Activated naive CD4-positive, alpha-beta T cell treated with anti-CD3 and anti-CD28 coated beads, Interleukin-2, amount 10 ng/mL, durations not matched to agents 7 days and 5 days (primary cell): ENCODE data around the gene RBSN.
A peak's percentile ranks its signal among the peaks of the same experiment; 100 is the strongest.

ENCODE experiments used
- CTCF ChIA-PET: fragments of 350-600 bp; sonication (Branson Sonifier 250); formaldehyde crosslinking; loops from one replicate; lab custom pipeline; 2021; ENCODE audit warnings: antibody characterized with exemption; lab: Charles Lee
- DNase-seq: peaks from one replicate; pipeline ENCODE4 v3.0.0-alpha.2; 2020
- H3K27ac Mint-ChIP-seq: one replicate; pipeline ENCODE4 v1.8.0; 2021; ENCODE audit warnings: mild to moderate bottlenecking, moderate library complexity, mixed read lengths
- H3K27me3 Mint-ChIP-seq: one replicate; pipeline ENCODE4 v1.8.0; 2021; ENCODE audit warnings: mild to moderate bottlenecking, mixed read lengths
- H3K36me3 Mint-ChIP-seq: one replicate; pipeline ENCODE4 v1.8.0; 2021; ENCODE audit warnings: mixed read lengths
- H3K4me1 Mint-ChIP-seq: one replicate; pipeline ENCODE4 v1.8.0; 2021; ENCODE audit warnings: mixed read lengths
- H3K4me3 Mint-ChIP-seq: one replicate; pipeline ENCODE4 v1.8.0; 2021; ENCODE audit warnings: mild to moderate bottlenecking, moderate library complexity, mixed read lengths
- H3K9me3 Mint-ChIP-seq: one replicate; pipeline ENCODE4 v1.8.0; 2021; ENCODE audit warnings: mixed read lengths

The RBSN gene

GRCh38 chr3:15043408-15044171 is 55.4 kb downstream of the RBSN start:
- DNase-seq, result no peak
- H3K36me3 Mint-ChIP-seq, result peaks cover 64% of the 10 kb centered on the region
- CTCF ChIA-PET, result no interaction called here
- no peaks in the 10 kb centered on the region for H3K27me3 Mint-ChIP-seq
- H3K27ac Mint-ChIP-seq, result peak overlapping the region; percentile 24
- H3K4me1 Mint-ChIP-seq, result peaks cover 19% of the 10 kb centered on the region
- H3K9me3 Mint-ChIP-seq, result no peaks in the 10 kb centered on the region
- H3K4me3 Mint-ChIP-seq, result no peak overlapping the region

GRCh38 chr3:15042936-15043335 is 56.0 kb downstream of the RBSN start:
- Mint-ChIP-seq H3K9me3 (no peaks in the 10 kb centered on the region), H3K4me3 (no peak overlapping the region), H3K4me1 (peaks cover 19% of the 10 kb centered on the region), H3K27ac (no peak overlapping the region), H3K36me3 (peaks cover 65% of the 10 kb centered on the region), H3K27me3 (no peaks in the 10 kb centered on the region)
- CTCF ChIA-PET, result no interaction called here
- DNase-seq, result no peak

GRCh38 chr3:15041950-15042349 is 57.0 kb downstream of the RBSN start:
- peaks cover 19% of the 10 kb centered on the region for H3K4me1 Mint-ChIP-seq
- H3K9me3 Mint-ChIP-seq, result no peaks in the 10 kb centered on the region
- CTCF ChIA-PET, result interaction anchor here (0.7 kb wide), 1 partner anchor 66 kb away, joined by 3 read pairs; no protein-coding TSS in a partner anchor
- DNase-seq, result no peak
- no peaks in the 10 kb centered on the region for H3K27me3 Mint-ChIP-seq
- no peak overlapping the region for H3K27ac Mint-ChIP-seq
- peaks cover 68% of the 10 kb centered on the region for H3K36me3 Mint-ChIP-seq
- H3K4me3 Mint-ChIP-seq, result no peak overlapping the region

- DNase-seq, result no peak
- Mint-ChIP-seq H3K27me3 (no peaks in the 10 kb centered on the region), H3K4me3 (no peak overlapping the region), H3K36me3 (peaks cover 58% of the 10 kb centered on the region), H3K4me1 (peaks cover 19% of the 10 kb centered on the region), H3K9me3 (no peaks in the 10 kb centered on the region), H3K27ac (peak overlapping the region; percentile 20)
- CTCF ChIA-PET, result interaction anchor here (1.2 kb wide), 1 partner anchor 8 kb away, joined by 3 read pairs; no protein-coding TSS in a partner anchor
These were observed 58.1 kb downstream of the RBSN start for GRCh38 chr3:15040844-15041243.

GRCh38 chr3:15038306-15038705 is 60.6 kb downstream of the RBSN start:
- H3K9me3 Mint-ChIP-seq, result no peaks in the 10 kb centered on the region
- no peak for DNase-seq
- H3K27ac Mint-ChIP-seq, result no peak overlapping the region
- H3K27me3 Mint-ChIP-seq, result no peaks in the 10 kb centered on the region
- peaks cover 52% of the 10 kb centered on the region for H3K36me3 Mint-ChIP-seq
- peaks cover under 1% of the 10 kb centered on the region for H3K4me1 Mint-ChIP-seq
- CTCF ChIA-PET, result interaction anchor here (1.2 kb wide), 1 partner anchor 13 kb away, joined by 3 read pairs; no protein-coding TSS in a partner anchor
- no peak overlapping the region for H3K4me3 Mint-ChIP-seq

GRCh38 chr3:15033103-15033502 is 65.8 kb downstream of the RBSN start:
- Mint-ChIP-seq H3K9me3 (no peaks in the 10 kb centered on the region), H3K27me3 (no peaks in the 10 kb centered on the region), H3K27ac (no peak overlapping the region), H3K36me3 (peaks cover 45% of the 10 kb centered on the region), H3K4me1 (no peaks in the 10 kb centered on the region), H3K4me3 (no peak overlapping the region)
- CTCF ChIA-PET, result interaction anchor here (1.3 kb wide), 1 partner anchor 112 kb away, joined by 3 read pairs; no protein-coding TSS in a partner anchor
- no peak for DNase-seq

GRCh38 chr3:15032650-15033049 is 66.3 kb downstream of the RBSN start:
- H3K27ac Mint-ChIP-seq, result no peak overlapping the region
- no peak for DNase-seq
- peaks cover 45% of the 10 kb centered on the region for H3K36me3 Mint-ChIP-seq
- H3K9me3 Mint-ChIP-seq, result no peaks in the 10 kb centered on the region
- H3K4me3 Mint-ChIP-seq, result no peak overlapping the region
- CTCF ChIA-PET, result interaction anchor here (1.3 kb wide), 1 partner anchor 111 kb away, joined by 3 read pairs; no protein-coding TSS in a partner anchor
- no peaks in the 10 kb centered on the region for H3K27me3 Mint-ChIP-seq
- no peaks in the 10 kb centered on the region for H3K4me1 Mint-ChIP-seq

- no peaks in the 10 kb centered on the region for H3K27me3 Mint-ChIP-seq
- no peaks in the 10 kb centered on the region for H3K4me1 Mint-ChIP-seq
- peaks cover 61% of the 10 kb centered on the region for H3K36me3 Mint-ChIP-seq
- no peak overlapping the region for H3K4me3 Mint-ChIP-seq
- H3K27ac Mint-ChIP-seq, result no peak overlapping the region
- no peak for DNase-seq
- CTCF ChIA-PET, result interaction anchor here (1.2 to 1.5 kb wide), 2 partner anchors 103 to 107 kb away, joined by 3 to 4 read pairs; no protein-coding TSS in a partner anchor
- no peaks in the 10 kb centered on the region for H3K9me3 Mint-ChIP-seq
These were observed 69.3 kb downstream of the RBSN start for GRCh38 chr3:15029625-15030024.

- Mint-ChIP-seq H3K27ac (no peak overlapping the region), H3K9me3 (no peaks in the 10 kb centered on the region), H3K36me3 (peaks cover 52% of the 10 kb centered on the region), H3K27me3 (no peaks in the 10 kb centered on the region), H3K4me1 (no peaks in the 10 kb centered on the region), H3K4me3 (no peak overlapping the region)
- CTCF ChIA-PET, result interaction anchor here (0.9 kb wide), 1 partner anchor 27 kb away, joined by 3 read pairs; no protein-coding TSS in a partner anchor
- DNase-seq, result no peak
These were observed 75.2 kb downstream of the RBSN start for GRCh38 chr3:15023719-15024118.

GRCh38 chr3:15023249-15023648 is 75.7 kb downstream of the RBSN start:
- DNase-seq, result no peak
- H3K27me3 Mint-ChIP-seq, result no peaks in the 10 kb centered on the region
- no peak overlapping the region for H3K27ac Mint-ChIP-seq
- no peaks in the 10 kb centered on the region for H3K4me1 Mint-ChIP-seq
- H3K36me3 Mint-ChIP-seq, result peaks cover 50% of the 10 kb centered on the region
- no peak overlapping the region for H3K4me3 Mint-ChIP-seq
- CTCF ChIA-PET, result interaction anchor here (0.9 kb wide), 1 partner anchor 28 kb away, joined by 3 read pairs; no protein-coding TSS in a partner anchor
- no peaks in the 10 kb centered on the region for H3K9me3 Mint-ChIP-seq
